HL-60 (cell line): ENCODE results near the gene PLXDC2.

ENCODE experiments used
- DNase-seq, 2 experiments: peaks; one replicate each; pipeline ENCODE4 v3.0.0-alpha.2; 2010 to 2020; ENCODE audit warnings: low read depth in 1 of 2, low spot score in 1 of 2
- H3K27ac ChIP-seq: fragments of 250-450 bp; sonication (Bioruptor Pico); replicated peaks from 2 replicates; pipeline ENCODE4 v1.5.1; 2020; ENCODE audit warnings: mild to moderate bottlenecking, moderate library complexity
- H3K27me3 ChIP-seq: fragments of 250-450 bp; sonication (Bioruptor Pico); 2 replicates; pipeline ENCODE4 v1.5.1; 2021; ENCODE audit warnings: mild to moderate bottlenecking, moderate library complexity; ENCODE audit not compliant: insufficient read depth, poor library complexity, severe bottlenecking
- H3K4me3 ChIP-seq: replicated peaks from 2 replicates; pipeline ENCODE4 v1.5.1; 2011; ENCODE audit warnings: mild to moderate bottlenecking, control low read depth, low read length; ENCODE audit not compliant: insufficient read depth
- GABPA ChIP-seq: IDR thresholded peaks from 2 replicates; pipeline ENCODE4 v1.6.1; 2012; ENCODE audit warnings: low read depth
- POLR2AphosphoS5 ChIP-seq: IDR thresholded peaks from 2 replicates; pipeline ENCODE4 v1.6.1; 2012; ENCODE audit warnings: low read depth
- REST ChIP-seq: IDR thresholded peaks from 2 replicates; pipeline ENCODE4 v1.6.1; 2012; ENCODE audit warnings: low read depth; ENCODE audit not compliant: insufficient replicate concordance
- SPI1 ChIP-seq: IDR thresholded peaks from 2 replicates; pipeline ENCODE4 v1.6.1; 2012; ENCODE audit warnings: low read depth, mild to moderate bottlenecking, borderline replicate concordance
- TF ChIP-seq, protein P1 (sequence below): IDR thresholded peaks from one replicate; pipeline ENCODE4 v1.5.1; 2011; ENCODE audit warnings: low read length, control low read depth, inconsistent platforms; ENCODE audit not compliant: insufficient read depth

The PLXDC2 gene

DNA sequence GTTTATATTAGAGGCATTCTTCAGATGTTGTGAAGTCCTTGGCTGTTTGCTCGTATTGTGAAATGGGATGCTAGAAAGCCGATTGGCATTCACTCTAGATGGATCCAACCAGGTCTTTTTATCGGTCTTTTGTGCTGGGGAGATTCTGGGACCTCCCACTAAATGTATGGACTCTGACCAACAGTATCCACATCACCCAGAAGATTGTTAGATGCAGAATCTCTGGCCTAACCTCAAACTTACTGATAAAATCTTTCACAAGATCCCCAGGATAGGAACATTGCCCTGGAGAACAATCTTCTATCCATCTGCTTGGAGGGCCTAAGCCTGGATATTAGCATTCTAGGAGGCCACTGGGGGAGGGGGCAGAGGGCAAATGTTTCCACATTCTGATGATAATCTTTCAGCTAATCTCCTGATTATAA lies 160.9 kb downstream of the PLXDC2 start:
- Histone ChIP-seq H3K27me3 (no peaks in the 10 kb centered on the region), H3K4me3 (no peak overlapping the region), H3K27ac (no peak overlapping the region)
- no peak for TF ChIP-seq REST
- TF ChIP-seq, protein P1, sequence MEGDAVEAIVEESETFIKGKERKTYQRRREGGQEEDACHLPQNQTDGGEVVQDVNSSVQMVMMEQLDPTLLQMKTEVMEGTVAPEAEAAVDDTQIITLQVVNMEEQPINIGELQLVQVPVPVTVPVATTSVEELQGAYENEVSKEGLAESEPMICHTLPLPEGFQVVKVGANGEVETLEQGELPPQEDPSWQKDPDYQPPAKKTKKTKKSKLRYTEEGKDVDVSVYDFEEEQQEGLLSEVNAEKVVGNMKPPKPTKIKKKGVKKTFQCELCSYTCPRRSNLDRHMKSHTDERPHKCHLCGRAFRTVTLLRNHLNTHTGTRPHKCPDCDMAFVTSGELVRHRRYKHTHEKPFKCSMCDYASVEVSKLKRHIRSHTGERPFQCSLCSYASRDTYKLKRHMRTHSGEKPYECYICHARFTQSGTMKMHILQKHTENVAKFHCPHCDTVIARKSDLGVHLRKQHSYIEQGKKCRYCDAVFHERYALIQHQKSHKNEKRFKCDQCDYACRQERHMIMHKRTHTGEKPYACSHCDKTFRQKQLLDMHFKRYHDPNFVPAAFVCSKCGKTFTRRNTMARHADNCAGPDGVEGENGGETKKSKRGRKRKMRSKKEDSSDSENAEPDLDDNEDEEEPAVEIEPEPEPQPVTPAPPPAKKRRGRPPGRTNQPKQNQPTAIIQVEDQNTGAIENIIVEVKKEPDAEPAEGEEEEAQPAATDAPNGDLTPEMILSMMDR = no peak
- no peak for TF ChIP-seq SPI1
- no peak for TF ChIP-seq POLR2AphosphoS5
- no peak for TF ChIP-seq GABPA
- DNase-seq = no peak

GRCh38 chr10:19979628-19980027 lies 163.4 kb downstream of the PLXDC2 start:
- H3K27ac ChIP-seq = no peak overlapping the region
- DNase-seq = no peak
- no peak overlapping the region for H3K4me3 ChIP-seq
- TF ChIP-seq SPI1 (no peak), POLR2AphosphoS5 (no peak), GABPA (no peak), REST (no peak)
- TF ChIP-seq, protein P1 = no peak
- no peaks in the 10 kb centered on the region for H3K27me3 ChIP-seq

DNA sequence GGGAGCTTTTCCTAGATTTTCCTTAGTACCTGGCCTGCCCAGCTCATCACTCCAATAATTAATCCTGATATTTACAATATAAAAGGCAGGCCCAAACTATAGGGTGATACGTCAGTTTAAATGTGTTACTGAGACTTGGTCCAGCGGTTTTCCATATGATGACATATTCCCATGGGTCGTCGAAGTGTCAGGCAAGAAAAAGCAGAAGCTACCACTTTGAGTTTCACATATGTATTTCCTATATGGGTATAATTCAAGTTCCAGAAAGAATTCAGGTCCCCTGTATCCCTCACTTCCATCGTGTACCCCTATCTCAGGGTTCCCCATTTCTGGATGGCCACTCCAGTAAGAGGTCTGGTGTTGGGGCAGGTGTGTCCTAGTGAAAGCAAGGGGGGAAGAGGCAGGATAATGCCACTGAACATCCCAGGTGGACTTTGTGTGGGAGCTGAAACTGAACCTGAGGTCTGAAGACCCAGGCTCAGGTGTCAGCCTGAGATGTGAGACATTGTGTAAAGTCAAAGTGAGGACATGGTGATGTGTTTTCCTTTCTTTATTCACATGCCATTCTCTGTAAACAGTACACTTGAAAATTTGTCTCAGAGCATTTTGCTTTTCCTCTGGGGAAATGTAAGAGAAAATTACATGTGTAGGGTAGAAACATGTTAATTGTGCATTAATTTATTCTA lies 167.8 kb downstream of the PLXDC2 start:
- Histone ChIP-seq H3K27ac (no peak overlapping the region), H3K27me3 (no peaks in the 10 kb centered on the region), H3K4me3 (no peak overlapping the region)
- no peak for DNase-seq
- TF ChIP-seq GABPA = no peak
- no peak for TF ChIP-seq SPI1
- no peak for TF ChIP-seq POLR2AphosphoS5
- TF ChIP-seq, protein P1 = no peak
- no peak for TF ChIP-seq REST
